Lower leg skin (tissue), 3 donors: Measurements from ENCODE around the gene C9orf153.

Experiments used
- CTCF ChIP-seq, 3 donors: fragments of 450-650 bp; IDR thresholded peaks; one replicate each; pipeline ENCODE4 v1.5.1; 2016; ENCODE audit warnings: antibody characterized with exemption in 3 of 3, mild to moderate bottlenecking in 3 of 3, moderate library complexity in 2 of 3
- POLR2A ChIP-seq, 2 donors: fragments of 450-650 bp; IDR thresholded peaks; one replicate each; pipeline ENCODE4 v1.6.1; 2016 to 2017; ENCODE audit warnings: antibody characterized with exemption in 2 of 2, mild to moderate bottlenecking in 1 of 2, moderate library complexity in 1 of 2

- TF ChIP-seq POLR2A (IDR thresholded peaks at IDR 0.05), result no peak
- TF ChIP-seq CTCF (IDR thresholded peaks at IDR 0.05), result no peak
These were observed 73.6 kb downstream of the C9orf153 start for GRCh38 chr9:86185872-86186271.
